Measurements from ENCODE around the gene UBE2QL1.

Gene UBE2QL1

DNA sequence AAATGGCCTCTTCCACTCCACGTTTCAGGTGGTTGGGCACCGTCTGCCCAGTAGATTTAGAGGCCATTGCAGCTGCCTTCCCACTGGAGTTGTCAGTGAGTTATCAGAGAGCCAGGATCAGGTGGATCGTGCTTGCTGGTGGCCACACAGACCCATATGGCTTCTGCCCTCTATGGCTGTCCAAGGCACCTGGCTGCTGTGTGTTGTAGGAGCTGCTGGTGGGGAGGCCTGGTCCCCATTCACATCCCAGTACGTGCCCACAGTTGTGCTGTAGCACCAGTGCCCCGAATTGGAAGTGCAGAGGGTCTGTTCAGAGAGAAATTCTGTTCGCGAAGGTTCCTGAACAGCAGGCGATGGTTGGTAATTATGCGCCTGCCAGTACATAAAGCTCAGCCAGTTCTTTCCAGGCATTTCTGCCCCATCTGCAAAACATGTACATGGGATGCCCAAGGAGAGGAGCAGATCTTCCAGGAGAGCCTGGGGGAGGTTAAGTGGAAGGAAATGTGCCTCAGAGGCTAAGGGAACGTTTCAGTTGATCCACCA lies 41.1 kb downstream of the UBE2QL1 start:
- H2AFZ ChIP-seq (ENCODE audit: low read depth, low read length, severe bottlenecking): no peak overlapping the region
- H3K79me2 ChIP-seq (ENCODE audit: insufficient read depth, low read length): no peaks in the 10 kb centered on the region
- no peak overlapping the region for H3K4me3 ChIP-seq (ENCODE audit: insufficient read depth, low read length, poor library complexity, severe bottlenecking)
- no peaks in the 10 kb centered on the region for H4K20me1 ChIP-seq (ENCODE audit: low read depth, low read length)
- H3K27me3 ChIP-seq (ENCODE audit: low read length): no peaks in the 10 kb centered on the region
- H3K9me3 ChIP-seq (ENCODE audit: insufficient read depth, low read length): no peaks in the 10 kb centered on the region
- no peaks in the 10 kb centered on the region for H3F3A ChIP-seq (ENCODE audit: insufficient read depth)
- TF ChIP-seq EZH2phosphoT487 (conservative IDR thresholded peaks at IDR 0.05; ENCODE audit: low read length): no peak
- TF ChIP-seq, protein P1, sequence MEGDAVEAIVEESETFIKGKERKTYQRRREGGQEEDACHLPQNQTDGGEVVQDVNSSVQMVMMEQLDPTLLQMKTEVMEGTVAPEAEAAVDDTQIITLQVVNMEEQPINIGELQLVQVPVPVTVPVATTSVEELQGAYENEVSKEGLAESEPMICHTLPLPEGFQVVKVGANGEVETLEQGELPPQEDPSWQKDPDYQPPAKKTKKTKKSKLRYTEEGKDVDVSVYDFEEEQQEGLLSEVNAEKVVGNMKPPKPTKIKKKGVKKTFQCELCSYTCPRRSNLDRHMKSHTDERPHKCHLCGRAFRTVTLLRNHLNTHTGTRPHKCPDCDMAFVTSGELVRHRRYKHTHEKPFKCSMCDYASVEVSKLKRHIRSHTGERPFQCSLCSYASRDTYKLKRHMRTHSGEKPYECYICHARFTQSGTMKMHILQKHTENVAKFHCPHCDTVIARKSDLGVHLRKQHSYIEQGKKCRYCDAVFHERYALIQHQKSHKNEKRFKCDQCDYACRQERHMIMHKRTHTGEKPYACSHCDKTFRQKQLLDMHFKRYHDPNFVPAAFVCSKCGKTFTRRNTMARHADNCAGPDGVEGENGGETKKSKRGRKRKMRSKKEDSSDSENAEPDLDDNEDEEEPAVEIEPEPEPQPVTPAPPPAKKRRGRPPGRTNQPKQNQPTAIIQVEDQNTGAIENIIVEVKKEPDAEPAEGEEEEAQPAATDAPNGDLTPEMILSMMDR (IDR thresholded peaks at IDR 0.05; ENCODE audit: insufficient read depth, low read length, poor library complexity, severe bottlenecking): no peak
- no peak overlapping the region for H3K9ac ChIP-seq (ENCODE audit: low read length)
- H3K27ac ChIP-seq (ENCODE audit: low read depth, low read length): no peak overlapping the region
- no peaks in the 10 kb centered on the region for H3K9me2 ChIP-seq (replicated peaks; ENCODE audit: insufficient read depth, low read length)
- H3K36me3 ChIP-seq (ENCODE audit: low read length): no peaks in the 10 kb centered on the region
- no peak overlapping the region for H3K4me2 ChIP-seq (ENCODE audit: low read depth, low read length, poor library complexity, severe bottlenecking)

DNA sequence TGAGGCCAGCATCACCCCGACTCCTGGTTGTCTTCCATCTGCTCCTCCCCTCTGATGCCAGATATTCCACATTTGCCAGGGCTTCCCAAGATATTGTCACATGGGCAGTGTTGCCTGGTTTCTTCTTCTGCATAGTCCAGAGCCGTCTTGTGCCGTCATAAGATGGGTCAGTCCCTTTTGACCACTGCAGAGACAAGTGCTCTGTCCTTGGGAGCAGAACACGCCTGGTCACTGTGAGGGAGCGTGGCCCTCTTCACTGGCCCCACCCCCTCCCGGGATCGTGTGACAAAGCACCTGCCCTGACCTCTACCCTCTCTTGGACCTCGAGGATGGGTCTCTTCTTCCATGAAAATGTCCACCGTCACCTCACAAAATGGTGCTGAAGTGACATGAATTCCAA lies 41.6 kb downstream of the UBE2QL1 start:
- H3K9me2 ChIP-seq (replicated peaks; ENCODE audit: insufficient read depth, low read length): no peaks in the 10 kb centered on the region
- no peaks in the 10 kb centered on the region for H3K9me3 ChIP-seq (ENCODE audit: insufficient read depth, low read length)
- H3K27me3 ChIP-seq (ENCODE audit: low read length): no peaks in the 10 kb centered on the region
- H2AFZ ChIP-seq (ENCODE audit: low read depth, low read length, severe bottlenecking): no peak overlapping the region
- no peak overlapping the region for H3K27ac ChIP-seq (ENCODE audit: low read depth, low read length)
- no peak overlapping the region for H3K4me2 ChIP-seq (ENCODE audit: low read depth, low read length, poor library complexity, severe bottlenecking)
- no peaks in the 10 kb centered on the region for H3F3A ChIP-seq (ENCODE audit: insufficient read depth)
- TF ChIP-seq, protein P1 (IDR thresholded peaks at IDR 0.05; ENCODE audit: insufficient read depth, low read length, poor library complexity, severe bottlenecking): no peak
- TF ChIP-seq EZH2phosphoT487 (conservative IDR thresholded peaks at IDR 0.05; ENCODE audit: low read length): no peak
- no peak overlapping the region for H3K4me3 ChIP-seq (ENCODE audit: insufficient read depth, low read length, poor library complexity, severe bottlenecking)
- no peaks in the 10 kb centered on the region for H3K79me2 ChIP-seq (ENCODE audit: insufficient read depth, low read length)
- no peak overlapping the region for H3K9ac ChIP-seq (ENCODE audit: low read length)
- no peaks in the 10 kb centered on the region for H4K20me1 ChIP-seq (ENCODE audit: low read depth, low read length)
- no peaks in the 10 kb centered on the region for H3K36me3 ChIP-seq (ENCODE audit: low read length)

DNA sequence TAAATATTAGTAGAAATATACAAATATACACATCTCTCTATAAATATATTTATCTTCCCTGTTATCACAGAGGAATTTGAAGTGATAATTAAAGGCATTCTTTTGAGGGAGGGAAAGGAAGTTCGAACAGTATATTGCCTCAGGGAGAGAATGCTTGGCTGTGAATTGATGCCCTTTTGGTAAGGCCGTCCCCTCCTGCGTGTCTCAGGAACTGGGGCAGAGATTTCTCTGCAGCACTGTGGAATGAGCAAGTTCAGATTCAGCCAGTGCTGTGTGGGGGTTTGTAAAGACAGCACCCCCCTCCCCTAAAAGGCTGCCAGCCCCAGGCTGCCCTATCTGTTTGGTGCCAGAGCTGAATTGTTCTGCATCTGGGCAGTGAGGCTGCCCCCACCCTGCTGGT lies 42.0 kb downstream of the UBE2QL1 start:
- Histone ChIP-seq H3K9ac (ENCODE audit: low read length) (no peak overlapping the region), H3K79me2 (ENCODE audit: insufficient read depth, low read length) (no peaks in the 10 kb centered on the region), H3K9me3 (ENCODE audit: insufficient read depth, low read length) (no peaks in the 10 kb centered on the region), H3K4me2 (ENCODE audit: low read depth, low read length, poor library complexity, severe bottlenecking) (no peak overlapping the region), H3F3A (ENCODE audit: insufficient read depth) (no peaks in the 10 kb centered on the region), H3K27me3 (ENCODE audit: low read length) (no peaks in the 10 kb centered on the region), H3K4me3 (ENCODE audit: insufficient read depth, low read length, poor library complexity, severe bottlenecking) (no peak overlapping the region), H4K20me1 (ENCODE audit: low read depth, low read length) (no peaks in the 10 kb centered on the region), H3K27ac (ENCODE audit: low read depth, low read length) (no peak overlapping the region), H2AFZ (ENCODE audit: low read depth, low read length, severe bottlenecking) (no peak overlapping the region), H3K9me2 (replicated peaks; ENCODE audit: insufficient read depth, low read length) (no peaks in the 10 kb centered on the region), H3K36me3 (ENCODE audit: low read length) (no peaks in the 10 kb centered on the region)
- TF ChIP-seq EZH2phosphoT487 (conservative IDR thresholded peaks at IDR 0.05; ENCODE audit: low read length): no peak
- TF ChIP-seq, protein P1 (IDR thresholded peaks at IDR 0.05; ENCODE audit: insufficient read depth, low read length, poor library complexity, severe bottlenecking): no peak

All from SU-DHL-6 (cell line).